Suprapubic skin (tissue), 4 donors: ENCODE data around the gene MYH14.

Experiments
- CTCF ChIP-seq, 2 donors: fragments of 200-600 bp in 1 of 2; fragments of 450-650 bp in 1 of 2; sonication (generic) in 1 of 2; IDR thresholded peaks; one replicate each; pipeline ENCODE4 v1.5.1; 2016 to 2019; ENCODE audit warnings: antibody characterized with exemption in 2 of 2, mild to moderate bottlenecking in 1 of 2, moderate library complexity in 1 of 2
- EP300 ChIP-seq: sonication (generic); formaldehyde crosslinking; IDR thresholded peaks from one replicate; pipeline ENCODE4 v1.6.1; 2017; ENCODE audit warnings: antibody characterized with exemption
- POLR2AphosphoS5 ChIP-seq, 3 donors: sonication (generic); formaldehyde crosslinking; IDR thresholded peaks; one replicate each; pipeline ENCODE4 v1.6.1; 2017; ENCODE audit warnings: antibody characterized with exemption in 3 of 3

GRCh38 chr19:50258918-50259372 is 55.5 kb downstream of the MYH14 start:
- TF ChIP-seq CTCF (IDR thresholded peaks at IDR 0.05), result peak; percentile 10 to 13
- no peak for TF ChIP-seq POLR2AphosphoS5 (IDR thresholded peaks at IDR 0.05)
- no peak for TF ChIP-seq EP300
